Measurements from ENCODE around the gene ST3GAL3.

DNA sequence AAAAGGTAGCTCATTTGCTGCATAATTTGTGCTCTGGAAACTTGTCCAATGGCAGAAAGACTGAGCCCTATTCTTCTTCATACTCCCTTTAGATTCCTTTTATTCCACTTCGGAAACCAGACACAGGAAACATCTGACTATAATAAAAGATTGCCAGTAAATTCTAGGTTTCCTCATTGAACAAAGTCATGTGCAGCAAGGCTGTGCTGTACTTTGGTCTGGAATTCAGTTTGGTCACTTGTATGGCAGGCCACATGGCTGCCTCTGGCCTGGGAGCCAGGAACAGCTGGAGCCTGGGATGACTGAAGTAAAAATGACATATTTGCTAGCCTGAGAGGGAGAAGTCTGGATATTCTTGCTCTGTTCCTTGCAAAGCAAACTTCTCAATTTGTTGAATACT lies 79.6 kb downstream of the ST3GAL3 start:
- TF ChIP-seq CTCF (conservative IDR thresholded peaks at IDR 0.05; ENCODE audit: low read depth, low read length) (no peak), EZH2 (IDR thresholded peaks at IDR 0.05; ENCODE audit: borderline replicate concordance, low read depth, low read length, poor library complexity, severe bottlenecking) (no peak)

Measured in A673 (cell line).